ENCODE results near the gene GINS2. TPM values are rescaled to one million over a fixed set of nuclear protein-coding genes. Genes with fewer than 3 reads are reported as not detected.
A peak's percentile ranks its signal among the peaks of the same experiment; 100 is the strongest.

Gene GINS2
- total RNA-seq, 1 experiment from 2014 or later: 12.0 TPM

DNA sequence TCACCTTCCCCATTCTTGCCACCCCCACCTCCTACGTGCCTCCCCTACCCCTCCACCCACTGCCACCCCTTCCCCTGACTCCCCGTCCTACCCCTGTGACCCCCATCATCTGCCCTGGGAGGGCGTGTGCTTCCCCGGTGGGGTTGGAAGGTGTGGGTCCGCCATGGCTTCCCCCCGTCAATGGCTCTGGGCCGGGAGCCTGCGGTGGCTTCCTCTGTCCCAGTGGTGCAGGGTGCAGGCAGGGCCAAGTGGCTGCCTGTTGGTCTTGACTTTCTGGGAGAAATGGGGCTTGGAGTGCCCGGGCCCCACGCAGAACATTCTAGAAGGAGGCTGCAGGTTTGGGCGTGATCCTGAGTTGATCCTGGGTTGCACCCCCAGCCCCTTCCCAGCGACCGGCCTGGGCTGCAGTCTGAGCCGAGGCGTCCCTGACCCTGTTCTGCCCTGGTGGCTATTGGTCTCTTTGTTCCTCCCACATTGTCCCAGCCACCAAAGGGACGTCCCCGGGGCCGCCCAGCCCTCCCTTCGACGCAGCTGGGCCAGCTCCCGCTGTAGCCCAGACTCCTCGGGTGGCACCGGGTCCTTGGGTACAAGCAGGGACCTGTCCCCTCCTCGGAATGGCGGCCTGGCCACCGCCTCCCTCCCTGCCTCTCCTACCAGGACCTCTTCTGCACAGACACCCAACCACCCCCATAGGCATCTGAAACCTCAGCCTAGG is 49.9 kb downstream of the GINS2 start:
- Histone ChIP-seq H3K4me3 (ENCODE audit: low read depth in 2 of 2, low read length in 2 of 2) (no peak overlapping the region), H3K27me3 (ENCODE audit: control insufficient read depth, insufficient read depth, low read length) (no peaks in the 10 kb centered on the region), H3K9me3 (ENCODE audit: control insufficient read depth, insufficient read depth, low read depth, low read length) (no peaks in the 10 kb centered on the region), H3K4me1 (ENCODE audit: control insufficient read depth, insufficient read depth, low read length) (peaks cover 51% of the 10 kb centered on the region), H3K36me3 (ENCODE audit: control insufficient read depth, insufficient read depth, low read length) (no peaks in the 10 kb centered on the region; the same call in 1 of the 2 replicates), H3K27ac (ENCODE audit: low read length) (no peak overlapping the region)
- ChIA-PET CTCF (no interaction called here), POLR2A (interaction anchor here (0.6 kb wide), 1 partner anchor 82 kb away, joined by 6 read pairs; no protein-coding TSS in a partner anchor)
- no peak for TF ChIP-seq TCF7L2 (IDR thresholded peaks at IDR 0.05; ENCODE audit: low read depth, low read length)
- DNase-seq (ENCODE audit: low read depth, low spot score) (no peak), ATAC-seq (no peak)
- no TSS peak for BruUV-seq (replicated peaks)
- in situ Hi-C loops (cut with HindIII; ENCODE audit: low pct_unique_long_range_greater_than_20kb, low sequenced_read_pairs) (no loop called here), intact Hi-C loops (cut with micrococcal nuclease; ENCODE audit: unreplicated experiment) (no loop called here)

DNA sequence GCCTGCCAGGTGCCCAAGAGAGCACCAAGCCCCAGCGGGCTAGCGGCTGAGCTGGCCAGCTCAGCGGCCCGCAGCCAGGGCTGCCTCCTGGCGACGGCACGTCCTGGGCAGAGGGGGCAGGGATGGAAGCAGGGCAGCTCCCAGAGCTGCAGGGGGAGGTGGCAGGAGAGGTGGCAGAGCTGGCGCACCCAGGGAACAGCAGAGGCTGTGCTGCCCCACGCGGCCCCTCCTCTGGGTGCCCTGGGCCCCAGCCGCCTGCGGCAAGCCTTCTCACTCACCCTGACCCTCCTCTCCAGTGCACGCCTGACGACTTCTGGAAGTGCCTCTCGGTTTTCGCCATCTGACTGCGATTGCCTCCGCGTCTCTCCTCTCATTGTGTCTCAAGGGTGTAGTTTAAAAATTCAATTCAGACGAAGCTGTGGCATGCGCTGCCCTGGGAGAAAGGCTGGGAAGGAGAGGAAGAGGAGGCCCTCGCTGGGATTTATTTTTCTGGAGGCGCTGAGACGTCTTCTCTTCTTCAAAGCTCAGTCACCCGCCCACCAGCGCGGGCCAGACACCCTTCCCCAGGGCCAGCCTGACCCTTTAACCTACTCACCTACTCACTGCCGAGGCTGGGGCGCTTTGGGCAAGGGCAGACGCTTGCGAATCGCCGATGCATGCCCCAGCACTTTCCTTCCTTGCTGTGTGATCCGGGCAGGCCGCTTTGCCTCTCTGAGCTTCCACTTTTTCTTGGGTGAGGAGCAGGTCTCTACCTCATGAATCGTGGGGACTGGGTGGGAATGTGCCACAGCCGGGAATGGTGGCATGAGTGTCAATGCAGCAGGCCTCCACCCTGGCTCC is 50.7 kb downstream of the GINS2 start:
- ChIA-PET CTCF (no interaction called here), POLR2A (interaction anchor here (0.6 kb wide), 1 partner anchor 10 kb away, joined by 5 read pairs; no protein-coding TSS in a partner anchor)
- no TSS peak for BruUV-seq (replicated peaks)
- Histone ChIP-seq H3K4me3 (ENCODE audit: low read depth in 2 of 2, low read length in 2 of 2) (no peak overlapping the region), H3K36me3 (ENCODE audit: control insufficient read depth, insufficient read depth, low read length) (no peaks in the 10 kb centered on the region; the same call in 1 of the 2 replicates), H3K27me3 (ENCODE audit: control insufficient read depth, insufficient read depth, low read length) (no peaks in the 10 kb centered on the region), H3K27ac (ENCODE audit: low read length) (no peak overlapping the region; the same call in 1 of the 2 replicates), H3K9me3 (ENCODE audit: control insufficient read depth, insufficient read depth, low read depth, low read length) (no peaks in the 10 kb centered on the region), H3K4me1 (ENCODE audit: control insufficient read depth, insufficient read depth, low read length) (peaks cover 46% of the 10 kb centered on the region)
- in situ Hi-C loops (cut with HindIII; ENCODE audit: low pct_unique_long_range_greater_than_20kb, low sequenced_read_pairs) (no loop called here), intact Hi-C loops (cut with micrococcal nuclease; ENCODE audit: unreplicated experiment) (no loop called here)
- ATAC-seq: peak; percentile 24; the same call in 1 of the 2 replicates
- no peak for DNase-seq (ENCODE audit: low read depth, low spot score)
- no peak for TF ChIP-seq TCF7L2 (IDR thresholded peaks at IDR 0.05; ENCODE audit: low read depth, low read length)
- no peak for TF ChIP-seq POLR2AphosphoS5 (IDR thresholded peaks at IDR 0.05; ENCODE audit: low read depth, low read length)
- TF ChIP-seq, protein P1, sequence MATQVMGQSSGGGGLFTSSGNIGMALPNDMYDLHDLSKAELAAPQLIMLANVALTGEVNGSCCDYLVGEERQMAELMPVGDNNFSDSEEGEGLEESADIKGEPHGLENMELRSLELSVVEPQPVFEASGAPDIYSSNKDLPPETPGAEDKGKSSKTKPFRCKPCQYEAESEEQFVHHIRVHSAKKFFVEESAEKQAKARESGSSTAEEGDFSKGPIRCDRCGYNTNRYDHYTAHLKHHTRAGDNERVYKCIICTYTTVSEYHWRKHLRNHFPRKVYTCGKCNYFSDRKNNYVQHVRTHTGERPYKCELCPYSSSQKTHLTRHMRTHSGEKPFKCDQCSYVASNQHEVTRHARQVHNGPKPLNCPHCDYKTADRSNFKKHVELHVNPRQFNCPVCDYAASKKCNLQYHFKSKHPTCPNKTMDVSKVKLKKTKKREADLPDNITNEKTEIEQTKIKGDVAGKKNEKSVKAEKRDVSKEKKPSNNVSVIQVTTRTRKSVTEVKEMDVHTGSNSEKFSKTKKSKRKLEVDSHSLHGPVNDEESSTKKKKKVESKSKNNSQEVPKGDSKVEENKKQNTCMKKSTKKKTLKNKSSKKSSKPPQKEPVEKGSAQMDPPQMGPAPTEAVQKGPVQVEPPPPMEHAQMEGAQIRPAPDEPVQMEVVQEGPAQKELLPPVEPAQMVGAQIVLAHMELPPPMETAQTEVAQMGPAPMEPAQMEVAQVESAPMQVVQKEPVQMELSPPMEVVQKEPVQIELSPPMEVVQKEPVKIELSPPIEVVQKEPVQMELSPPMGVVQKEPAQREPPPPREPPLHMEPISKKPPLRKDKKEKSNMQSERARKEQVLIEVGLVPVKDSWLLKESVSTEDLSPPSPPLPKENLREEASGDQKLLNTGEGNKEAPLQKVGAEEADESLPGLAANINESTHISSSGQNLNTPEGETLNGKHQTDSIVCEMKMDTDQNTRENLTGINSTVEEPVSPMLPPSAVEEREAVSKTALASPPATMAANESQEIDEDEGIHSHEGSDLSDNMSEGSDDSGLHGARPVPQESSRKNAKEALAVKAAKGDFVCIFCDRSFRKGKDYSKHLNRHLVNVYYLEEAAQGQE (IDR thresholded peaks at IDR 0.05; ENCODE audit: insufficient read depth in 1 of 2, low read depth in 2 of 2, low read length in 1 of 2): no peak
- no peak for TF ChIP-seq SIN3A (IDR thresholded peaks at IDR 0.05; ENCODE audit: borderline replicate concordance, insufficient read depth, low read depth, low read length)
- TF ChIP-seq, protein P2, sequence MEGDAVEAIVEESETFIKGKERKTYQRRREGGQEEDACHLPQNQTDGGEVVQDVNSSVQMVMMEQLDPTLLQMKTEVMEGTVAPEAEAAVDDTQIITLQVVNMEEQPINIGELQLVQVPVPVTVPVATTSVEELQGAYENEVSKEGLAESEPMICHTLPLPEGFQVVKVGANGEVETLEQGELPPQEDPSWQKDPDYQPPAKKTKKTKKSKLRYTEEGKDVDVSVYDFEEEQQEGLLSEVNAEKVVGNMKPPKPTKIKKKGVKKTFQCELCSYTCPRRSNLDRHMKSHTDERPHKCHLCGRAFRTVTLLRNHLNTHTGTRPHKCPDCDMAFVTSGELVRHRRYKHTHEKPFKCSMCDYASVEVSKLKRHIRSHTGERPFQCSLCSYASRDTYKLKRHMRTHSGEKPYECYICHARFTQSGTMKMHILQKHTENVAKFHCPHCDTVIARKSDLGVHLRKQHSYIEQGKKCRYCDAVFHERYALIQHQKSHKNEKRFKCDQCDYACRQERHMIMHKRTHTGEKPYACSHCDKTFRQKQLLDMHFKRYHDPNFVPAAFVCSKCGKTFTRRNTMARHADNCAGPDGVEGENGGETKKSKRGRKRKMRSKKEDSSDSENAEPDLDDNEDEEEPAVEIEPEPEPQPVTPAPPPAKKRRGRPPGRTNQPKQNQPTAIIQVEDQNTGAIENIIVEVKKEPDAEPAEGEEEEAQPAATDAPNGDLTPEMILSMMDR (IDR thresholded peaks at IDR 0.05): no peak
